Right atrium auricular region (tissue), 2 donors: ENCODE data around the gene ZNF614. TPM values are rescaled to one million over a fixed set of nuclear protein-coding genes. Genes with fewer than 3 reads are reported as not detected.
"Not testable (repeated sequence)": the region's sequence is repeated elsewhere in the genome, so short reads cannot be mapped to it uniquely, and the experiment has no call there.

Experiments
- DNase-seq: peaks from one replicate; pipeline ENCODE4 v3.0.0-alpha.2; 2019; ENCODE audit warnings: low spot score
- H3K27ac ChIP-seq, 2 donors: fragments of 200-600 bp; sonication (generic); 1 replicate in 1 of 2; 2 replicates in 1 of 2; pipeline ENCODE4 v1.5.1; 2016 to 2019
- H3K27me3 ChIP-seq, 2 donors: fragments of 200-600 bp; sonication (generic); one replicate each; pipeline versions ENCODE4 v1.5.1 to v1.6.0; 2017 to 2019
- H3K36me3 ChIP-seq: fragments of 200-600 bp; sonication (generic); one replicate; pipeline ENCODE4 v1.5.1; 2016
- H3K4me1 ChIP-seq, 2 donors: fragments of 200-600 bp; sonication (generic); one replicate each; pipeline versions ENCODE4 v1.5.1 to v1.6.0; 2017 to 2019
- H3K4me3 ChIP-seq, 2 donors: fragments of 200-600 bp; sonication (generic); 1 replicate in 1 of 2; 2 replicates in 1 of 2; pipeline ENCODE4 v1.5.1; 2017 to 2019; ENCODE audit warnings: mild to moderate bottlenecking in 1 of 2, moderate library complexity in 1 of 2
- H3K9me3 ChIP-seq, 2 donors: fragments of 200-600 bp; sonication (generic); one replicate each; pipeline ENCODE4 v1.5.1; 2019
- CTCF ChIP-seq, 2 donors: fragments of 200-600 bp; sonication (generic); IDR thresholded peaks; one replicate each; pipeline ENCODE4 v1.5.1; 2019; ENCODE audit warnings: antibody characterized with exemption in 2 of 2
- total RNA-seq, 2 donors: library from RNA; depleted of rRNA; stranded (reverse); fragments of >200 nt; gene quantifications; one replicate each; pipeline ENCODE4 v1.1.0, GENCODE V29; 2016

Gene ZNF614
- total RNA-seq = 1 to 10 TPM; 6.5 to 6.6 TPM

DNA sequence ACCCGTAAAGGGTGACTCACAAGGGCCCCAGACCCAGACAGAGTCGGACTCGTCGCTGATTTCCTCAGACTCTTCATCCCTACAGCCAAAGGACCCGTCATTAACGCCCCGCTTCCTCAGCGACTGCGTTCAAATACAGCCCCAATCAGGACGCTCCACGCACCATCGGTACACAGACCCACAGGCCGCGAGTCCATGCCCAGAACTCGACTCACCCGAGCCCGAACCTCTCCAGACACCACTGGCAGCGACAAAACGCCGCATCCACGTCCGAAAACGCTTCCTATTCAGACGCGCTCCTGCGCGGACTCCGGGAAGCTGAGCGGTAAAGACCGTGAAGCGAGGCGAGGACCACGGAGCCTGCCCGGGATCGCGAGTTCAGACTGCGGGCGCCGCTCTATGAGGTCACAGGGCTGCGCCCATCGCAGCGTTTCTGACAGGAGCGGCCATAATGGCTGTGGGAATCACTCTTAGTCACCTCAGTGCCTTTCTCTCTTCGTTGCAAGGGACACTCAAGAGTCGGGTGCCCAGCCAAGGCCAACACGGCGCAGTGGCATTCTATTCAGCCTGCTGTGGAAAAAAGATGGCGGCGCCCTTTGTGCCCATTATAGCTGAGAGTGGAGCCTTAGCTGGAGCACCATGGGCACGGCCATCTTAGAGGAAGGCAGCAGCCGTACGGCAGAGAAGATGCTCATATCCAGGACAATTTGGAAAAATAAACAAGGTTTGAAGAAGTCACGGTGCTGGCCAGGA is at the start of gene ZNF614:
Gene ZNF614, minus strand, starts transcription at position 353 of the 753 bp plus-strand sequence. CDS start 2,634 bp downstream, outside the sequence.
- Histone ChIP-seq H3K27me3 (no peaks in the 10 kb centered on the region), H3K4me1 (peaks cover 0 to 17% of the 10 kb centered on the region in 2 donors), H3K4me3 (peak within 1 kb of the TSS; percentile 83 to 84), H3K27ac (peak within 1 kb of the TSS; percentile 90 to 93), H3K9me3 (peaks cover 8 to 35% of the 10 kb centered on the region in 2 donors), H3K36me3 (peaks cover 35% of the 10 kb centered on the region)
- peak; percentile 86 for DNase-seq
- no peak for TF ChIP-seq CTCF (IDR thresholded peaks at IDR 0.05)

DNA sequence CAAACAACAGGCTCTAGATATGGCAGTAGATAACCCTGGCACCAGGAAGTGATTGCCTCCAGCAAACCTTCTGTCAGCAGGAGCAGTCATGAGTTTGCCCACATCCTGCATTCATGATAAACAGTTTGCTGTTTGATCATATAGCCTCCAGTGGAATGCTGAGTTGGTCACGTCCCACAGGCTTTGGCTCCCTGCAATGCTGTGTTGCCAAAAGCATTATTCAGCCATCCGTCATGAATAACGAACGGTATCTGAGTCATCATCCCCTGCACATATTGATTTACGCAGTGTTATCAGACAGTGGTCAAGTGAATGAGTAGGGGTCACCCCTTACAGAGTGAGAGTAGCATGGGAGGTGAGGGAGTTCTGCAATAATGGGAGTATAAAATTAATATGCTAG is 42.3 kb upstream of the ZNF614 start:
- H3K27ac ChIP-seq = no peak overlapping the region

GRCh38 chr19:52069653-52070052 is 41.5 kb upstream of the ZNF614 start:
- Histone ChIP-seq H3K9me3 (peaks cover 16 to 99% of the 10 kb centered on the region in 2 donors), H3K36me3 (peaks cover 94% of the 10 kb centered on the region), H3K4me3 (no peak overlapping the region), H3K27ac (no peak overlapping the region), H3K27me3 (no peaks in the 10 kb centered on the region), H3K4me1 (no peaks in the 10 kb centered on the region)
- no peak for TF ChIP-seq CTCF (IDR thresholded peaks at IDR 0.05)
- no peak for DNase-seq

More for the DNA sequence above, 42.3 kb upstream of the ZNF614 start:
- H3K4me1 ChIP-seq = no peaks in the 10 kb centered on the region
- TF ChIP-seq CTCF (IDR thresholded peaks at IDR 0.05) = no peak
- H3K36me3 ChIP-seq = peaks cover 96% of the 10 kb centered on the region
- no peaks in the 10 kb centered on the region for H3K27me3 ChIP-seq
- H3K4me3 ChIP-seq = no peak overlapping the region
- peaks cover 13 to 92% of the 10 kb centered on the region in 2 donors for H3K9me3 ChIP-seq
- no peak for DNase-seq

- no peak overlapping the region for H3K4me3 ChIP-seq
These were observed 38.2 kb upstream of the ZNF614 start for GRCh38 chr19:52066258-52066863.

GRCh38 chr19:52065399-52065798 is 37.2 kb upstream of the ZNF614 start:
- no peak for DNase-seq
- H3K27ac ChIP-seq = no peak overlapping the region
- H3K9me3 ChIP-seq = peaks cover 16 to 94% of the 10 kb centered on the region in 2 donors
- no peaks in the 10 kb centered on the region for H3K4me1 ChIP-seq
- no peak for TF ChIP-seq CTCF (IDR thresholded peaks at IDR 0.05)
- H3K4me3 ChIP-seq = no peak overlapping the region
- H3K36me3 ChIP-seq = peaks cover 70% of the 10 kb centered on the region
- no peaks in the 10 kb centered on the region for H3K27me3 ChIP-seq

More at GRCh38 chr19:52066258-52066863, 38.2 kb upstream of the ZNF614 start:
- peaks cover 80% of the 10 kb centered on the region for H3K36me3 ChIP-seq
- no peak overlapping the region for H3K27ac ChIP-seq
- no peak for TF ChIP-seq CTCF (IDR thresholded peaks at IDR 0.05)
- H3K27me3 ChIP-seq = no peaks in the 10 kb centered on the region
- H3K9me3 ChIP-seq = peaks cover 16 to 95% of the 10 kb centered on the region in 2 donors
- DNase-seq = no peak
- H3K4me1 ChIP-seq = no peaks in the 10 kb centered on the region

GRCh38 chr19:52056480-52056879 is 28.3 kb upstream of the ZNF614 start:
- H3K27ac ChIP-seq, H3K4me1 ChIP-seq, H3K36me3 ChIP-seq, H3K27me3 ChIP-seq, DNase-seq, H3K4me3 ChIP-seq: not testable (repeated sequence)
- peaks cover 0 to 54% of the 10 kb centered on the region in 2 donors for H3K9me3 ChIP-seq

GRCh38 chr19:52051736-52052135 is 23.6 kb upstream of the ZNF614 start:
- not testable (repeated sequence) for DNase-seq, H3K4me3 ChIP-seq, H3K36me3 ChIP-seq, H3K4me1 ChIP-seq, H3K27ac ChIP-seq, H3K27me3 ChIP-seq
- H3K9me3 ChIP-seq = peaks cover 0 to 39% of the 10 kb centered on the region in 2 donors
